SKM-1 treated with dmso at 0.1 percent for 144 hours (cell line): Measurements from ENCODE around the gene AP2A1.

Source experiments
- DNase-seq: peaks from one replicate; lab custom pipeline; 2025; ENCODE audit not compliant: unreplicated experiment; lab: John Stamatoyannopoulos, UW

AP2A1 gene

DNA sequence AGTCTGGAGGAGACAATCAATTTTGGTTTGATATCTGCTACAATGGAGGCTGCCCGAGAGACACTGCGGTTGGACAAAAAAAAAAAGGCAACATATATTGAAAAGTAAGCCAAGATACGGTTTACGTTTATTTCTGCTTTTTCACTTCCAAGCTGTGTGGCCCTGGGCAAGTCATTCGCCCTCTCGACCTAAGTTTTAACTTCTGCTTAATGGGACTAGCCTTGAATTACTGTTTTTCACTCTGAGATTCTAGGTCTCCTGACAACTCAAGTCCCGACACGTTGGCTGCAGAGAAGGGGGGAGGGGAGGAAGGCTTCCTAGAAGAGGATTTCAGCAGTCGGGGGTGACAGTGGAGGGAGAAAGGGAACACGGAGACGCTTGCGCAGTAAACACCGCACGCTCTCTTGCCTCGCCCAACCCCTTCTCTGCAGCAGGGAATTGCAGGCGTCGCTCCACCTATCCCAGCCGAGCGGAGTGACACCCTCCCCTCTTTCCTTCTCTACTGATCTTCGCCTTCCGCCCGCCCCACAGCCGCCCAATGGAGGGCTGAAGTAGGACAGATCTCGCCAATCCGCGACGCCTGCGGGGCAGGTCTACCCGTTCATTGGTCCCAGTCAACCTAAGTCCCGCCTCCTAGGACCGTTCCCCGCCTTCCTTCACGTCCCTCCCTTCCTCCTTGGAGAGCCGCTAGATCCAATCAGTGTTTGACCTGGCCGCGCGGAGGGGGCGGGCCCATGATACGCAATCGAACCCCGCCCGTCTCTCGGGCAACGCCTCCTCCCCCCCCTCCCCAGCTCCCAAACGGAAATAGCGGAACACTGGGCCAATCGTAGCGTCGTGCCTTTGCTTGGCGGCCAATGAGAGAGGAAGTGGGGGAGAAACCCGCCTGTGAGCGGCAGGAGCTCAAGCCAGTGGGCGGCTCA, 533 bp upstream of the AP2A1 start:
- DNase-seq, result peak; percentile 99

DNA sequence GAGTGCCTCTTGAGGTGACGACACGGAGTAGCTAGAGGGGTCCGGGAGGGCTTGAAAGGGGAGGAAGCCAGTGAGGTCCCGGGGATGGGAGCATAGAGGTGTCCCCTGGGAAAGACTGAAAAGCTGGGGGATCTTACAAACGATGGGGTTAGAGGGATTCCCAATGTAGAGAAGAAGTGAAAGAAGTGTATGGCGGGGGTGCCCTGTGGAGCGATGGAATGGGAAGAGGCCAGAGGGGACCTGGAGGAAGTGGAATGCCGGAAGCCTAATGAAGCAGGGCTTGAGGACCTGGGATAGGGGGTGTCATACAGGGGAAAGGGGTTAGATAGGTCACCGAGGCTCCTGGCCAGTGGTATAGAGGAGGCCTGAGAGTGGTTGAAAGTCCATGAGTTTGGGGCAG, 580 bp downstream of the AP2A1 start:
- DNase-seq, result no peak

- DNase-seq, result no peak
Observed at GRCh38 chr19:49767967-49768581, 1.3 kb downstream of the AP2A1 start.

DNA sequence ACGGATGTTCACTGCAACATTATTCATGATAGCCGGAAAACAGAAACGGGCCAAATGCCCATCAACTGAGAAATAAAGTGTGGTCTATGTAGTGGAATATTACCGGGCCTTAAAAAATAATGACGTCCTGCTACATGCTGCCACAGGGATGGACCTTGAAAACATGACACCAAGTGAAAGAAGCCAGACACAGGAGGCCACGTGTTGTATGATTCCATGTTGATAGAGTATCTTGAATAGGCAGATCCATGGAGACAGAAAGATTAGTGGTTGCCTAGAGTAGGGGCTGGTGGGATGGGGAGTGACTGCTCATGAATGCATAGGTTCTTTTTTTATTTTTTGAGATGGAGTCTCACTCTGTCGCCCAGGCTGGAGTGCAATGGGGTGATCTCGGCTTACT, 3.7 kb downstream of the AP2A1 start:
- no peak for DNase-seq

- DNase-seq, result no peak
Observed at GRCh38 chr19:49771674-49772139, 4.9 kb downstream of the AP2A1 start.

DNA sequence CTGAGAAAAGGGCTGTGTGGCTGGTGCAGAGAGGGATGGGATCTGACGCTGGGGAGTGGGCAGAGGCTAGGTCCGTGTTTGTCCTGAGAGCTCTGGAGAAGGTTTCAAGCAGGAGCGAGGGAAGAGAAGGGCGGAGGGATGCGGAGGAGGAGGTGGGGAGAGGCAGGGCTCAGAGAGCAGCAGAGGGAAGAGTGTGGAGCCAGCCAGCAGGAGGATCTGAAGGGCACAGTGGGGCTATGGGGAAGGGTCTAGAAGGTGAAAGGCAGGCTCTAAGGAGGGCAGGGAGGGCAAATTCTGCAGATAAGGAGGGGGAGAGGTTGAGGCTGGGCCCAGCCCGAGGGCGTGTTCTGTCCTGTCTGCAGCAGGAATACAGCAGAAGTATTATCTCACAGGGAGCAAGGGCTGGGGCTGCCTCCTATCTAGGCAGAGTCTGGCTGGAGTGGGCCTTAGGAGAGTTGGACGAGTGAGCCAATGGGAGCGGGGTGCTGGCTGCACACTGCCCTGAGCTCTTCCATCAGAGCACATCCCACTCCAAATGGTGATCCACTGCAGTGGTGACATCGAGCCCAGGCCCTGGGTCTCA, 6.1 kb downstream of the AP2A1 start:
- DNase-seq, result no peak

DNA sequence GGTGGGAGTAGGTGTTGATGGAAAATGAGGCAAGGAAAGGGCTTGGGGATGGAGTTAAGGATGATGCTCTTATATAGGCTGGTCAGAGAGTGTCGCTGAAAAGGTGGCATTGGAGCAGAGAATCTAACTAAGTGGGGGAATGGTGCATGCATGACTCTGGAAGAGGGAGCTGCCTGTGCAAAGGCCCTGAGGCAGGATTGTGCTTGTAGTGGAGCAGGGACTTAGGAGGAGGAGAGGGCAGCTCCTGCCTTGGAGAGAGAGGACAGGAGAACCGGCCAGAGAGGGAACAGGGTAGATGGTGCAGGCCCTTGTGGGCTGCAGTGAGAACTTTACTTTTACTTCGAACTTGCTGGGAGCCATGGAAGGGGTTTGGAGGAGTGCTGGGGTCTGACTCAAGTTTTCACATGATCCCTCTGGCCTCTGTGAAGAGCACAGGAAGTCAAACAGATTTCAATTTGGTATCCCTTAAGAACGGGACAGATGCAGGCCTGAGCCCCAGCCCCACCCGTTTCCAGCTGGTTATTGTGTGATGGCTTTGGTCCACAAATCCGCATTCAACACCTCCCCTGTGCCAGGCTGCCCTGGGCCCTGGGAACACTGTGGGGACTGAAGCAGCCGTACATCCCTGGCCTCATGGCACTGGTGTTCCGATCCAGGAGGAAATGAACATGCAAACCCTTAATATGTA, 7.0 kb downstream of the AP2A1 start:
- DNase-seq, result no peak

- DNase-seq, result no peak
Observed at GRCh38 chr19:49774969-49775368, 8.2 kb downstream of the AP2A1 start.

GRCh38 chr19:49775742-49776370, 9.1 kb downstream of the AP2A1 start:
- DNase-seq, result no peak

GRCh38 chr19:49776371-49776764, 9.6 kb downstream of the AP2A1 start:
- no peak for DNase-seq

- DNase-seq, result no peak
Observed at GRCh38 chr19:49779731-49780555, 13.1 kb downstream of the AP2A1 start.

GRCh38 chr19:49780861-49781260, 14.1 kb downstream of the AP2A1 start:
- no peak for DNase-seq

GRCh38 chr19:49781394-49781793, 14.6 kb downstream of the AP2A1 start:
- DNase-seq, result no peak

DNA sequence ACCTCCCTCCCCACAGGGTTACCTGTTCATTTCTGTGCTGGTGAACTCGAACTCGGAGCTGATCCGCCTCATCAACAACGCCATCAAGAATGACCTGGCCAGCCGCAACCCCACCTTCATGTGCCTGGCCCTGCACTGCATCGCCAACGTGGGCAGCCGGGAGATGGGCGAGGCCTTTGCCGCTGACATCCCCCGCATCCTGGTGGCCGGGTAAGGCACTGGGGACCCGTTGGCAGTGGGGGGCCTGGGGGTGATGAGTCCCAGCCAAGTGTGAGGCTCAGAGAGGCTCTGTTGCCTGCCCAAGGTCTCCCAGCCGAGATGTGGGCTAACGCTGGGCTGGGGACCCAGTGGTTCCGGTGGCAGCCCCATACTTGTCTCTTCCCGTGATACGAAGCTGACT, 15.7 kb downstream of the AP2A1 start:
- no peak for DNase-seq

- DNase-seq, result no peak
Observed at GRCh38 chr19:49786376-49786820, 19.6 kb downstream of the AP2A1 start.

DNA sequence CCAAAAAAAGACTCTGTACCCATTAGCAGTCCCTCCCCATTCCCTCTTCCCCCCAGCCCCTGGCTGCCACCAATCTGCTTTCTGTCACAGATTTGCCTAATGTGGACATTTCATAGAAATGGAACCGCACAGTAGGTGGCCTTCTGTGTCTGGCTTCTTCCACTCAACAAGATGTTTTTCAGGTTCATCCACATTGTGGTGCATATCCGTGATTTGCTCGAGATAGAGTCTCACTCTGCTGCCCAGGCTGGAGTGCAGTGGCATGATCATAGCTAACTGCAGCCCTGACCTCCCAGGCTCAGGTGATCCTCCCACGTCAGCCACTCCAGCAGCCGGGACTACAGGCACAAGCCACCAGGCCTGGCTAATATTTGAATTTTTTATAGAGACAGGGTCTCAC, 20.9 kb downstream of the AP2A1 start:
- DNase-seq, result no peak

- no peak for DNase-seq
Observed at GRCh38 chr19:49788857-49789256, 22.1 kb downstream of the AP2A1 start.

DNA sequence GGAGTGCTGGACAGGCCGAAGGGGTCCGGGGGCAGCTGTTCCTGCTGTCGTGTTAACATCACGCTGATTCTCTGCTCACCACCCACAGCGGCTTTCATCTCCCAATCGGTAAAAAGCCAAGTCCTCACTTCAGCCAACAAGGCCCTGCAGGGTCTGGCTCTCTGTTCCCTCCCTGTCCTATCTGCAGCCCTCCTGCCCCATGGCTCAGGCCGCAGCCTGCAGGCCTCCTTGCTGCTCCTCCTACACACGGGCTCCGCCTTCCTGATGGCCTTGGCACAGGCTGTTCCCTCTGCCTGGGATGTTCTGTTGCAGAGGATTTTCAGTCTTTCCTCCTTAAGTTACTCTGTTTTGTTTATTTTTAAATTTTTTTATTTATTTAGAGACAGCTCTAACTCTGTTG, 24.1 kb downstream of the AP2A1 start:
- DNase-seq, result no peak

- no peak for DNase-seq
Observed at GRCh38 chr19:49791776-49792445, 25.1 kb downstream of the AP2A1 start.
